Heart left ventricle (tissue), 13 donors: ENCODE results near the gene KRTAP5-1.

Source experiments
- CTCF ChIP-seq, 12 donors: fragments of 200-600 bp; sonication (generic) in 4 of 12; IDR thresholded peaks; one replicate each; pipeline versions ENCODE4 v1.5.0 to v1.8.0; 2018 to 2022; ENCODE audit warnings: antibody characterized with exemption in 12 of 12, mild to moderate bottlenecking in 5 of 12
- POLR2A ChIP-seq, 2 donors: fragments of 450-650 bp; IDR thresholded peaks; one replicate each; pipeline ENCODE4 v1.6.1; 2017; ENCODE audit warnings: antibody characterized with exemption in 2 of 2, mild to moderate bottlenecking in 2 of 2, moderate library complexity in 2 of 2
- donor health status: ischemic (EF 13 %, LVEDD 7.1; RV severe dilation, severe dysfunction).
- donor health status: DM: no; HTN: yes; CAD: no.
- donor health status: DM: no; HTN: no; CAD: no.
- donor health status: ischemic (EF 25% LVEDD 6.9; RV normal size, moderate dysfunction).
- donor health status: ischemic (EF 25% LVEDD 5.7; RV mildly dilated, moderate dysfunction).
- donor health status: ischemic (EF 35%, LVEDD 5.7; RV mildly dilated, moderate dysfunction).
- donor health status: nonischemic (EF 11% LVEDD 7.7; RV severe dilation, severe dysfunction).
- donor health status: DM: yes; HTN: yes; CAD: no.
- donor health status: PGD.
- donor health status: ischemic (EF 29% LVEDD 5.4; RV normal size, mild dysfunction).
- donor health status: nonischemic (EF 23%, LVEDD 6.1; RV moderate dilation, normal function).

- TF ChIP-seq CTCF (IDR thresholded peaks at IDR 0.05) (no peak), POLR2A (IDR thresholded peaks at IDR 0.05) (no peak)
Measured at GRCh38 chr11:1553808-1554594, 31.1 kb downstream of the KRTAP5-1 start.
